NCI-H2196 treated with DMSO at 0.1 percent for 48 hours (cell line): Measurements from ENCODE around the gene COL6A3.
"Not testable (repeated sequence)": the region's sequence is repeated elsewhere in the genome, so short reads cannot be mapped to it uniquely, and the experiment has no call there.

Experiments used
- DNase-seq: peaks from one replicate; lab custom pipeline; 2025; ENCODE audit not compliant: unreplicated experiment; lab: John Stamatoyannopoulos, UW

Gene COL6A3

GRCh38 chr2:237422309-237422708 lies 8.3 kb upstream of the COL6A3 start:
- no peak for DNase-seq

- peak; percentile 72 for DNase-seq
These were observed 7.7 kb upstream of the COL6A3 start for GRCh38 chr2:237421542-237422116.

- DNase-seq: no peak
These were observed 4.3 kb upstream of the COL6A3 start for GRCh38 chr2:237418300-237418699.

- no peak for DNase-seq
These were observed 782 bp downstream of the COL6A3 start for GRCh38 chr2:237412988-237413776.

- no peak for DNase-seq
These were observed 1.3 kb downstream of the COL6A3 start for GRCh38 chr2:237412646-237412987.

- DNase-seq: no peak
These were observed 2.1 kb downstream of the COL6A3 start for GRCh38 chr2:237411683-237412423.

GRCh38 chr2:237411092-237411601 lies 2.8 kb downstream of the COL6A3 start:
- DNase-seq: no peak

- not testable (repeated sequence) for DNase-seq
These were observed 4.7 kb downstream of the COL6A3 start for GRCh38 chr2:237409263-237409662.

- no peak for DNase-seq
These were observed 5.5 kb downstream of the COL6A3 start for GRCh38 chr2:237408335-237409000.

- DNase-seq: no peak
These were observed 6.3 kb downstream of the COL6A3 start for GRCh38 chr2:237407700-237408099.

- no peak for DNase-seq
These were observed 7.5 kb downstream of the COL6A3 start for GRCh38 chr2:237406371-237406895.

GRCh38 chr2:237405605-237406004 lies 8.4 kb downstream of the COL6A3 start:
- DNase-seq: no peak

GRCh38 chr2:237405006-237405559 lies 8.9 kb downstream of the COL6A3 start:
- DNase-seq: no peak

- DNase-seq: no peak
These were observed 9.6 kb downstream of the COL6A3 start for GRCh38 chr2:237404413-237404812.

GRCh38 chr2:237403024-237403882 lies 10.7 kb downstream of the COL6A3 start:
- no peak for DNase-seq

- DNase-seq: no peak
These were observed 13.8 kb downstream of the COL6A3 start for GRCh38 chr2:237400199-237400598.

GRCh38 chr2:237397072-237397471 lies 16.9 kb downstream of the COL6A3 start:
- DNase-seq: no peak

GRCh38 chr2:237393523-237393922 lies 20.4 kb downstream of the COL6A3 start:
- no peak for DNase-seq

- no peak for DNase-seq
These were observed 21.8 kb downstream of the COL6A3 start for GRCh38 chr2:237392186-237392585.

GRCh38 chr2:237391140-237391539 lies 22.8 kb downstream of the COL6A3 start:
- DNase-seq: no peak
